ENCODE measurements around the gene TMEM266.

Gene TMEM266

GRCh38 chr15:76209523-76209922 is 149.7 kb downstream of the TMEM266 start:
- H3K4me3 ChIP-seq (replicated peaks; ENCODE audit: low read depth, low read length) = no peak overlapping the region
- TF ChIP-seq CTCF (IDR thresholded peaks at IDR 0.05; ENCODE audit: low read depth, low read length, missing control alignments) = no peak
- DNase-seq (ENCODE audit: extremely low read depth, low read depth) = no peak

GRCh38 chr15:76209942-76210341 is 150.2 kb downstream of the TMEM266 start:
- no peak for DNase-seq (ENCODE audit: extremely low read depth, low read depth)
- TF ChIP-seq CTCF (IDR thresholded peaks at IDR 0.05; ENCODE audit: low read depth, low read length, missing control alignments) = no peak
- H3K4me3 ChIP-seq (replicated peaks; ENCODE audit: low read depth, low read length) = no peak overlapping the region

GRCh38 chr15:76215634-76216033 is 155.8 kb downstream of the TMEM266 start:
- no peak for TF ChIP-seq CTCF (IDR thresholded peaks at IDR 0.05; ENCODE audit: low read depth, low read length, missing control alignments)
- no peak overlapping the region for H3K4me3 ChIP-seq (replicated peaks; ENCODE audit: low read depth, low read length)
- no peak for DNase-seq (ENCODE audit: extremely low read depth, low read depth)

GRCh38 chr15:76217029-76217881 is 157.5 kb downstream of the TMEM266 start:
- H3K4me3 ChIP-seq (replicated peaks; ENCODE audit: low read depth, low read length) = no peak overlapping the region
- TF ChIP-seq CTCF (IDR thresholded peaks at IDR 0.05; ENCODE audit: low read depth, low read length, missing control alignments) = no peak
- DNase-seq (ENCODE audit: extremely low read depth, low read depth) = no peak

- TF ChIP-seq CTCF (IDR thresholded peaks at IDR 0.05; ENCODE audit: low read depth, low read length, missing control alignments) = no peak
- H3K4me3 ChIP-seq (replicated peaks; ENCODE audit: low read depth, low read length) = no peak overlapping the region
- no peak for DNase-seq (ENCODE audit: extremely low read depth, low read depth)
Measured at GRCh38 chr15:76217882-76218217, 158.1 kb downstream of the TMEM266 start.

- H3K4me3 ChIP-seq (replicated peaks; ENCODE audit: low read depth, low read length) = no peak overlapping the region
- no peak for TF ChIP-seq CTCF (IDR thresholded peaks at IDR 0.05; ENCODE audit: low read depth, low read length, missing control alignments)
- no peak for DNase-seq (ENCODE audit: extremely low read depth, low read depth)
Measured at GRCh38 chr15:76221085-76221767, 161.4 kb downstream of the TMEM266 start.

Data from HFF-Myc (cell line).